H1 (cell line): ENCODE data around the gene KCNH1. TPM values are rescaled to one million over a fixed set of nuclear protein-coding genes. Genes with fewer than 3 reads are reported as not detected.

ENCODE experiments used
- CTCF ChIA-PET: fragments of 300-600 bp; sonication (Branson Sonifier 250); formaldehyde crosslinking; loops from one replicate; lab custom pipeline; 2021; ENCODE audit not compliant: partially characterized antibody; lab: Charles Lee
- POLR2A ChIA-PET: fragments of 300-600 bp; sonication (Branson Sonifier 250); formaldehyde crosslinking; loops from one replicate; lab custom pipeline; 2021; ENCODE audit warnings: inconsistent platforms; ENCODE audit not compliant: partially characterized antibody; lab: Charles Lee
- DNase-seq, 2 experiments: peaks; one replicate each; pipeline versions ENCODE4 v3.0.0 to v3.0.0-alpha.2; 2010 to 2022; ENCODE audit warnings: low spot score in 2 of 2, low read depth in 1 of 2, mixed read lengths in 1 of 2
- FAIRE-seq: peaks from 2 replicates; lab custom pipeline; 2011; peaks lifted over from hg19 to GRCh38; lab: Jason Lieb, UNC
- H2AFZ ChIP-seq: 2 replicates; pipeline ENCODE4 v1.8.1; 2012; ENCODE audit warnings: low read length, inconsistent platforms
- H2AK5ac ChIP-seq: 2 replicates; pipeline ENCODE4 v1.6.1; 2013; ENCODE audit warnings: low read depth, low read length
- H2BK120ac ChIP-seq: replicated peaks from 2 replicates; pipeline ENCODE3; 2013; ENCODE audit warnings: low read depth, low read length, inconsistent platforms
- H2BK12ac ChIP-seq: 2 replicates; pipeline ENCODE4 v1.6.1; 2013; ENCODE audit warnings: low read depth, low read length
- H2BK15ac ChIP-seq: 2 replicates; pipeline ENCODE4 v1.6.1; 2013; ENCODE audit warnings: low read length
- H2BK20ac ChIP-seq: 2 replicates; pipeline ENCODE4 v1.6.1; 2013; ENCODE audit warnings: low read length
- H2BK5ac ChIP-seq: 2 replicates; pipeline ENCODE4 v1.6.1; 2013; ENCODE audit warnings: low read depth, low read length
- H3K14ac ChIP-seq: 2 replicates; pipeline ENCODE4 v1.6.1; 2013; ENCODE audit warnings: inconsistent platforms; ENCODE audit not compliant: insufficient read length
- H3K18ac ChIP-seq: 2 replicates; pipeline ENCODE4 v1.6.1; 2013; ENCODE audit warnings: low read length; ENCODE audit errors: extremely low read depth
- H3K23ac ChIP-seq: 2 replicates; pipeline ENCODE4 v1.6.1; 2013; ENCODE audit warnings: inconsistent platforms; ENCODE audit not compliant: insufficient read length
- H3K23me2 ChIP-seq: 2 replicates; pipeline ENCODE4 v1.6.1; 2013; ENCODE audit warnings: low read depth, low read length
- H3K27ac ChIP-seq: 2 replicates; pipeline ENCODE4 v1.6.1; 2011; ENCODE audit warnings: low read depth, low read length, inconsistent platforms
- H3K27me3 ChIP-seq, 4 experiments: replicated peaks in 1 of 4; 1 replicate in 1 of 4; 2 replicates in 3 of 4; pipeline versions ENCODE4 v1.6.1 to v1.8.1; 2011 to 2013; ENCODE audit warnings: low read length in 3 of 4, mild to moderate bottlenecking in 3 of 4, inconsistent platforms in 2 of 4, mixed read lengths in 2 of 4, moderate library complexity in 1 of 4; ENCODE audit not compliant: control insufficient read depth in 3 of 4, insufficient read depth in 3 of 4; ENCODE audit errors: extremely low read depth in 1 of 4
- H3K36me3 ChIP-seq, 4 experiments: 2 replicates each; pipeline versions ENCODE4 v1.6.1 to v1.8.1; 2011 to 2013; ENCODE audit warnings: mild to moderate bottlenecking in 4 of 4, low read length in 3 of 4, moderate library complexity in 2 of 4, control low read depth in 1 of 4, inconsistent platforms in 1 of 4; ENCODE audit not compliant: insufficient read depth in 4 of 4, control insufficient read depth in 2 of 4
- H3K4ac ChIP-seq: replicated peaks from 2 replicates; pipeline ENCODE3; 2013; ENCODE audit warnings: low read length, low read depth, mixed read lengths, inconsistent platforms; ENCODE audit not compliant: insufficient read length
- H3K4me1 ChIP-seq, 4 experiments: replicated peaks in 1 of 4; 1 replicate in 1 of 4; 2 replicates in 3 of 4; pipeline versions ENCODE4 v1.6.1 to v1.8.1; 2011 to 2013; ENCODE audit warnings: low read length in 3 of 4, inconsistent platforms in 2 of 4, mixed read lengths in 1 of 4; ENCODE audit not compliant: insufficient read depth in 4 of 4, control insufficient read depth in 3 of 4
- H3K4me2 ChIP-seq, 2 experiments: 2 replicates each; pipeline versions ENCODE4 v1.6.1 to v1.8.1; 2011 to 2013; ENCODE audit warnings: low read depth in 2 of 2, low read length in 2 of 2, control low read depth in 1 of 2, inconsistent platforms in 1 of 2, mild to moderate bottlenecking in 1 of 2; ENCODE audit not compliant: insufficient read depth in 1 of 2
- H3K4me3 ChIP-seq, 4 experiments: fragments of 200-600, 300-600 bp in 1 of 4; sonication (generic), shearing (Covaris generic), sonication (Bioruptor Twin) in 1 of 4; 2 replicates each; pipeline versions ENCODE4 v1.5.1 to v1.8.1; 2011 to 2016; ENCODE audit warnings: low read length in 4 of 4, low read depth in 3 of 4, control low read depth in 2 of 4, inconsistent platforms in 2 of 4, mild to moderate bottlenecking in 2 of 4, mixed read lengths in 1 of 4, moderate library complexity in 1 of 4; ENCODE audit not compliant: insufficient read depth in 2 of 4; ENCODE audit errors: extremely low read depth in 1 of 4
- H3K56ac ChIP-seq: replicated peaks from 2 replicates; pipeline ENCODE3; 2013; ENCODE audit warnings: low read depth, mild to moderate bottlenecking, mixed read lengths, low read length, inconsistent platforms; ENCODE audit not compliant: insufficient read length
- H3K79me1 ChIP-seq: 2 replicates; pipeline ENCODE4 v1.6.1; 2013; ENCODE audit warnings: low read depth, low read length, control low read depth
- H3K79me2 ChIP-seq, 2 experiments: 2 replicates each; pipeline versions ENCODE4 v1.6.1 to v1.8.1; 2012 to 2013; ENCODE audit warnings: low read length in 2 of 2, mild to moderate bottlenecking in 2 of 2, inconsistent platforms in 1 of 2; ENCODE audit not compliant: insufficient read depth in 2 of 2, control insufficient read depth in 1 of 2
- H3K9ac ChIP-seq, 4 experiments: replicated peaks in 1 of 4; 1 replicate in 1 of 4; 2 replicates in 3 of 4; pipeline versions ENCODE4 v1.6.1 to v1.8.1; 2011 to 2013; ENCODE audit warnings: low read depth in 3 of 4, low read length in 3 of 4, control low read depth in 2 of 4, mild to moderate bottlenecking in 2 of 4, moderate library complexity in 2 of 4, inconsistent platforms in 1 of 4; ENCODE audit errors: extremely low read depth in 1 of 4
- H3K9me3 ChIP-seq, 2 experiments: 2 replicates each; pipeline versions ENCODE4 v1.6.1 to v1.8.1; 2012 to 2013; ENCODE audit warnings: mild to moderate bottlenecking in 2 of 2, moderate library complexity in 2 of 2, control low read depth in 1 of 2, inconsistent platforms in 1 of 2, low read depth in 1 of 2, low read length in 1 of 2, mixed read lengths in 1 of 2; ENCODE audit not compliant: insufficient read depth in 2 of 2
- H4K20me1 ChIP-seq, 2 experiments: replicated peaks in 1 of 2; 2 replicates each; pipeline versions ENCODE3 to v1.8.1; 2011 to 2013; ENCODE audit warnings: inconsistent platforms in 2 of 2, low read length in 2 of 2, mild to moderate bottlenecking in 1 of 2; ENCODE audit not compliant: insufficient read depth in 2 of 2, control insufficient read depth in 1 of 2
- H4K5ac ChIP-seq: 2 replicates; pipeline ENCODE4 v1.6.1; 2013; ENCODE audit warnings: low read length, low read depth, mixed read lengths, inconsistent platforms; ENCODE audit not compliant: insufficient read length
- H4K8ac ChIP-seq: 2 replicates; pipeline ENCODE4 v1.8.0; 2013; ENCODE audit warnings: mild to moderate bottlenecking, moderate library complexity, low read length, inconsistent platforms; ENCODE audit not compliant: insufficient read depth; ENCODE audit errors: extremely low read depth
- H4K91ac ChIP-seq: replicated peaks from 2 replicates; pipeline ENCODE3; 2013; ENCODE audit warnings: low read length, mixed read lengths, inconsistent platforms; ENCODE audit not compliant: insufficient read length
- CBX5 ChIP-seq: fragments of 300-800, 300-1000 bp; sonication (generic); IDR thresholded peaks from 2 replicates; pipeline ENCODE4 v1.7.1; 2016; ENCODE audit warnings: antibody characterized with exemption, low read length, low read depth
- EP300 ChIP-seq, 2 experiments: IDR thresholded peaks; 1 replicate in 1 of 2; 2 replicates in 1 of 2; pipeline ENCODE4 v1.6.1; 2011 to 2012; ENCODE audit warnings: low read depth in 2 of 2, low read length in 2 of 2, mild to moderate bottlenecking in 2 of 2, borderline replicate concordance in 1 of 2, inconsistent platforms in 1 of 2, moderate library complexity in 1 of 2
- POLR2A ChIP-seq, 2 experiments: IDR thresholded peaks; 1 replicate in 1 of 2; 2 replicates in 1 of 2; pipeline ENCODE4 v1.6.1; 2011; ENCODE audit warnings: low read depth in 2 of 2, low read length in 2 of 2, mild to moderate bottlenecking in 2 of 2; ENCODE audit errors: control extremely low read depth in 1 of 2
- RBBP5 ChIP-seq: IDR thresholded peaks from 2 replicates; pipeline ENCODE4 v1.7.1; 2012; ENCODE audit warnings: low read depth, mild to moderate bottlenecking, inconsistent platforms, low read length, moderate library complexity, borderline replicate concordance
- SP1 ChIP-seq: IDR thresholded peaks from 2 replicates; pipeline ENCODE4 v1.6.1; 2011; ENCODE audit warnings: low read depth, low read length
- WGBS, 2 experiments: shearing (Covaris generic) in 1 of 2; methylation state at CpG; one replicate each; pipeline versions ENCODE4 v1.1.6 to v1.1.7; 2013 to 2015; ENCODE audit warnings: low lambda C conversion rate in 2 of 2, mixed read lengths in 2 of 2, inconsistent platforms in 1 of 2, low coverage in 1 of 2, missing lambda C conversion rate in 1 of 2; ENCODE audit not compliant: insufficient replicate concordance in 2 of 2, insufficient coverage in 1 of 2, insufficient read length in 1 of 2; ENCODE audit errors: extremely low coverage in 1 of 2, missing lambda C conversion rate in 1 of 2; 5-methylcytosine and 5-hydroxymethylcytosine counted together
- polyA plus RNA-seq, 7 experiments: library from polyadenylated mRNA; depleted of rRNA in 3 of 7; stranded (reverse) in 5 of 7; unstranded in 2 of 7; fragments of >200 nt in 5 of 7; fragments of 200-250 nt in 2 of 7; gene quantifications; 1 replicate in 5 of 7; 2 replicates in 1 of 7; 4 replicates in 1 of 7; pipeline versions ENCODE4 v1.2.1 to v1.2.3, GENCODE V29; 2011 to 2013; ENCODE audit warnings: missing spikeins in 2 of 7, mixed read lengths in 2 of 7
- total RNA-seq: library from RNA; stranded (reverse); fragmentation: NEBNext Ultra II Directional; extraction: Animal tissue kit (Norgen Biotek cat#: 25700); gene quantifications from 2 replicates; pipeline ENCODE4 v1.2.1, GENCODE V29; 2021

Gene KCNH1
- total and polyA plus RNA-seq, 2 of the 8 experiments (the other 6 are each of a cell fraction or from before 2014, with no cell fraction given), result 0.27 to 0.34 TPM

DNA sequence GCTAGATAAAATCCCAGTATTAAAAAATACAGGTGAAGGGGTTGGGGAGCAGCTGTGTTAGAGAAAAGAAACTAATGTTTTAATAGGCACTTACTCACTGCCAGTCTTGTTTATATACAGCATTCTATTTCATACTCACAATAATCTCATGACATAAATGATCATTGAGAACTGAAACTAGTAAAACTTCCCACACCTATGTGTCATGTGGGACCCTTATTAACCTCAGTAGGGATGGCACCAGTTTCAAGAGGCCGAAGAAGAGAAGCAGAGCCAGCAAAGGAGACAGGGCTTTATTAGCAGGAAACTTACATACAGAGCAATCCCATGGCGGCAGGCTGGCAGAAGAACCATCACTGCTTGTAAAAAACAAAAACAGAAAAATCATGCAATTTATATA, 48.8 kb upstream of the KCNH1 start:
- no peaks in the 10 kb centered on the region for H3K4me1 ChIP-seq
- CTCF ChIA-PET, result interaction anchor here (0.6 kb wide), 1 partner anchor 7 kb away, joined by 3 read pairs; no protein-coding TSS in a partner anchor
- H3K36me3 ChIP-seq, result no peaks in the 10 kb centered on the region
- FAIRE-seq (no peak), DNase-seq (no peak)
- H3K23me2 ChIP-seq, result no peaks in the 10 kb centered on the region
- no peaks in the 10 kb centered on the region for H3K9me3 ChIP-seq
- H3K27ac ChIP-seq, result no peak overlapping the region
- H2AK5ac ChIP-seq, result no peak overlapping the region
- no peaks in the 10 kb centered on the region for H3K79me2 ChIP-seq
- H3K27me3 ChIP-seq, result no peaks in the 10 kb centered on the region
- no peak overlapping the region for H2AFZ ChIP-seq
- no peak overlapping the region for H3K18ac ChIP-seq
- POLR2A ChIA-PET, result no interaction called here
- H3K14ac ChIP-seq, result no peak overlapping the region
- no peak overlapping the region for H2BK120ac ChIP-seq
- no peak overlapping the region for H3K23ac ChIP-seq
- H4K8ac ChIP-seq, result no peak overlapping the region
- H4K91ac ChIP-seq, result no peak overlapping the region
- no peak overlapping the region for H3K4me3 ChIP-seq
- H2BK20ac ChIP-seq, result no peak overlapping the region
- H3K9ac ChIP-seq, result no peak overlapping the region
- H4K20me1 ChIP-seq, result no peaks in the 10 kb centered on the region
- 90% methylated on average over 2 of the region's 2 CpGs; no CpG with 5 or more reads in 1 of the 2 experiments for WGBS, 2 experiments
- H3K4me2 ChIP-seq, result no peak overlapping the region
- no peak overlapping the region for H3K4ac ChIP-seq
- no peak overlapping the region for H2BK12ac ChIP-seq
- no peak overlapping the region for H4K5ac ChIP-seq
- H3K56ac ChIP-seq, result no peak overlapping the region
- H3K79me1 ChIP-seq, result no peaks in the 10 kb centered on the region
- TF ChIP-seq RBBP5, result no peak
- TF ChIP-seq POLR2A (IDR thresholded peaks at IDR 0.05; ENCODE audit: control extremely low read depth in 1 of 2, low read depth in 2 of 2, low read length in 2 of 2), result no peak
- no peak for TF ChIP-seq EP300 (IDR thresholded peaks at IDR 0.05; ENCODE audit: borderline replicate concordance in 1 of 2, low read depth in 2 of 2, low read length in 2 of 2)
- no peak for TF ChIP-seq SP1
- no peak for TF ChIP-seq CBX5
- H2BK15ac ChIP-seq, result no peak overlapping the region
- no peak overlapping the region for H2BK5ac ChIP-seq
